HG03558 (cell line): Measurements from ENCODE around the gene SRM.
"Not testable (repeated sequence)": the region's sequence is repeated elsewhere in the genome, so short reads cannot be mapped to it uniquely, and the experiment has no call there.

Source experiments
- ATAC-seq: cut with Tn5 transposase; IDR thresholded peaks from one replicate; pipeline ENCODE4 v1.9.1; 2021; ENCODE audit warnings: moderate number of reproducible peaks; ENCODE audit not compliant: unreplicated experiment; ENCODE audit errors: extremely low read depth

The SRM gene

DNA sequence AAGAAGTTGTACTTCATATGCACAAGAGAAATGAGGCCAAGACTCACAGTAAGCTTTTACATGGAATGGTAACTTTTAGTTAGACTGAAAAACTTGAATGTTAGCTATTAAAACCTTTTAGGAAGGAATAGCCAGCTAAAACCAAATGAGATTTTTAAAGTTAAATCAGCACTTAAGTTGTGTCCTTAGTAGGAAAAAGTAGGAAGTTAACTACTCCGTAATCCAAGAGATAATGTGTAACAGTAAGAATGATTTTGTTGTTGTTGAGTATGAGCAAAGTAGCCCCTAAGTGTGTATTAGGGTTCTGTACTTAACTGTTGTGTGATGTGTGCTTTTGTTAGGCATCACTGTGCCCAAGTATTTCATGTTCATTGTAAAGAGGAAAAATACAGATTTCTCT lies 34.2 kb downstream of the SRM start:
- ATAC-seq: no peak

DNA sequence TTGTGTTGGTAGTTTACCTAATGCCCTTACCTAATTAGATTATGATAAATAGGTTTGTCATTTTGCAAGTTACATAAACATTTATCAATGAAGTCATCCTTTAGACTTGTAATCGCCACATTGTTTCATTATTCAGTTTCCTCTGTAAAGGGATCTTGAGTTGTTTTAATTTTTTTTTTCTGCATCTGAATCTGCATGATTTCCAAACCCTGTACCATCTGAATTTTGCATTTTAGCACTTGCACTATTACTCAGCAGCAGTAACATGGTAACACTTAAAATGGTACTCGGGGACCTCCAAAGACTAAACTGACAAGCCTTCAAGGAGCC lies 35.0 kb downstream of the SRM start:
- no peak for ATAC-seq

DNA sequence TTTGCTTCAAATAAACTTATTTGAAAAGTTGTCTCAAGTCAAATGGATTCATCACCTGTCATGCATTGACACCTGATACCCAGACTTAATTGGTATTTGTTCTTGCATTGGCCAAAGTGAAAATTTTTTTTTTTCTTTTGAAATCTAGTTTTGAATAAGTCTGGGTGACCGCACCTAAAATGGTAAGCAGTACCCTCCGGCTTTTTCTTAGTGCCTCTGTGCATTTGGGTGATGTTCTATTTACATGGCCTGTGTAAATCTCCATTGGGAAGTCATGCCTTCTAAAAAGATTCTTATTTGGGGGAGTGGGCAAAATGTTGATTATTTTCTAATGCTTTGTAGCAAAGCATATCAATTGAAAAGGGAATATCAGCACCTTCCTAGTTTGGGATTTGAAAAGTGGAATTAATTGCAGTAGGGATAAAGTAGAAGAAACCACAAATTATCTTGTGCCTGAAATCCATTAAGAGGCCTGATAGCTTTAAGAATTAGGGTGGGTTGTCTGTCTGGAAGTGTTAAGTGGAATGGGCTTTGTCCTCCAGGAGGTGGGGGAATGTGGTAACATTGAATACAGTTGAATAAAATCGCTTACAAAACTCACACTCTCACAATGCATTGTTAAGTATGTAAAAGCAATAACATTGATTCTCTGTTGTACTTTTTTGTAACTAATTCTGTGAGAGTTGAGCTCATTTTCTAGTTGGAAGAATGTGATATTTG lies 35.5 kb downstream of the SRM start:
- no peak for ATAC-seq

- ATAC-seq: no peak
Measured at GRCh38 chr1:11023201-11023600, 36.6 kb downstream of the SRM start.

DNA sequence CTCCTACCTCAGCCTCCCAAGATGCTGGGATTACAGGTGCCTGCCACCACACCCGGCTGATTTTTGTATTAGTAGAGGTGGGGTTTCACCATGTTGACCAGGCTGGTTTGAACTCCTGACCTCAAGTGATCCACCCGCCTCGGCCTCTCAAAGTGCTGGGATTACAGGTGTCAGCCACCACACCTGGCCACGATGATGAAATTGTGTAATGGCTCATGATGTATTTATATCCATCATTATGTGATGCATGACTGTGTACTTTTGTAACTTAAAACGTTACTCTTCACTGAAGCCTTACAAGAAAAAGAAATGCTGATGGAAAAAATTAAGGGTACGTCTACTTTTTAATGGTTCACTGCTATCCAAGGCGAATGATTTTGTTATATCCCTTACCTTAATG lies 39.8 kb downstream of the SRM start:
- no peak for ATAC-seq

- not testable (repeated sequence) for ATAC-seq
Measured at GRCh38 chr1:11019358-11019757, 40.5 kb downstream of the SRM start.

DNA sequence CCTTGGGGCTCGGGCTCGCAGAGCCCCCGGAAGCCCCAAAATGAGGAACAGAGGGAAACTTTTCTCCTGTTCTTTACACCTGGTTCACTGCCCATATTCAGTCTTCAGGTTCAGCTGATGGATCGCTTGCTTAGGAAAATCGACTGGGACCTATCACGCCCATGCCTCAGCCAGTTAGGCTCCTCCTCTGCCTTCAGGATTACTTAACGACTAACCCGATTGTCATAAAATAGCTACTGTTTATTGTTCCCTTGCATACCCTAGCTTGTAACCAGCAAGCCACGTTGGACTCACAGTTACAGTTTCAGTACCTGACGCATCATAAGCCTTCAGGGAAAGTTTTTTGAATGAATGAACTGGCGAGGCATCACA lies 46.7 kb downstream of the SRM start:
- no peak for ATAC-seq

DNA sequence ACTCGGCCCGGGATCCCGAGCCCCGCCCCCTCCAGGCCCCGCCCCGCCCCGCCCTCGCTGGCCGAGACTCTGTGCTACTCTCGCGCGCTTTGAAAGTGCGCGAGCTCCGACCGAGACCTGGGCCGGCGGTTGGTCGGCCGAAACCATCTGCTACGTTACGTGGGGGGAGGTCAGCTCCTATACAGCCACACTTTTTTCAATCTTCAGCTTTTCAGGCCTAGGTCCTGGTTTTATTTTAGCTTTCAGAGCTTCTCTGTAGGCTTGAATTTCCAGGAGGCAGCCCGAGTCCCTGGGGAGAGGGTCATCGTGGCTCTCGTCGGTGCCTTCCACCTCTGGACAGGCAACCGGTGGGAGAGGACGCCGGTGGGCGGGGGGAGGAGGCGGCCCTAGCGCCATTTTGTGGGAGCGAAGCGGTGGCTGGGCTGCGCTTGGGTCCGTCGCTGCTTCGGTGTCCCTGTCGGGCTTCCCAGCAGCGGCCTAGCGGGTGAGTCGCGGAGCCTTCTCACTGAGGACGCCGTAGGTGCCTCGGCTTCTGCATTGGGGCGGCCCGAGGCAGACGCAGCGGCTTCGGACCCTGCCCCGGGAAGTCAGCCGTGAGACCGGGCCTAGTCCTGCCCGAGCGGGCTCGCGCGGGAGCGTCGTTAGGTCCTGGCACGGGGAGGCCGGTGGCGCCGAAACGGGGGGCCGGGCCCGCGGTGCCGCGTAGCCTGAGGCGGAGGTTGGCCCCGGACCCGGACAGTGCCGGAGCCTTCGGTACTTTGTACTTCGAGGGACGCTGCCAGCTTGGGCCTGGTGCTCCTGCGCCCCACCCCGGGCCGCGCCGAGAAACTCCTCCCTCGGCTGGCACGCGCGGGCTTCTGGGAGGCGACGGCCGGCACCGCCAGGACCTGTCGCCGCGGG lies 47.3 kb downstream of the SRM start, which contains the start of gene TARDBP:
TARDBP (plus strand) TSS at position 395 of the 900 bp plus-strand sequence. CDS start 1,074 bp downstream, outside the sequence.
- ATAC-seq: peak; percentile 62
